ENCODE data around the gene SELENBP1.
"Not testable (repeated sequence)": the region's sequence is repeated elsewhere in the genome, so short reads cannot be mapped to it uniquely, and the experiment has no call there.

DNA sequence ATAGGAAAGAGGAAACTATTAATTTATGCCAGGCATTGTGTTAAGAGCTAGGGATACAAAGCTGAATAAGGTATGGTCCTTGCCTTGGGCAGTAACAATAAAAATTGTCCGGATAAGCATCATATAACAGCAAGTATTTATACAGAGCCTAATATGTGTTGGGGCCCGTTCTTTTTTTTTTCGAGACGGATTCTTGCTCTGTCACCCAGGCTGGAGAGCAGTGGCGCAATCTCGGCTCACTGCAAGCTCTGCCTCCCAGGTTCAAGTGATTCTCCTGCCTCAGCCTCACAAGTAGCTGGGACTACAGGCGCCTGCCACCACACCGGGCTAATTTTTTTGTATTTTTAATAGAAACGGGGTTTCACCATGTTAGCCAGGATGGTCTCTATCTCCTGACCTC lies 22.2 kb downstream of the SELENBP1 start:
- TF ChIP-seq MBD2 (IDR thresholded peaks at IDR 0.05; ENCODE audit: borderline replicate concordance, low read depth); ZNF224 (CRISPR knock-in tag; IDR thresholded peaks at IDR 0.05); GABPA (tag; conservative IDR thresholded peaks at IDR 0.05; ENCODE audit: low read depth); TEAD2 (tag; IDR thresholded peaks at IDR 0.05); SRSF7 (optimal IDR thresholded peaks at IDR 0.05; ENCODE audit: low read depth, low read length); FOXJ3 (CRISPR knock-in tag; IDR thresholded peaks at IDR 0.05); PHF20 (IDR thresholded peaks at IDR 0.05; ENCODE audit: partially characterized antibody); PHB (CRISPR knock-in tag; IDR thresholded peaks at IDR 0.05); POLR2AphosphoS5 (IDR thresholded peaks at IDR 0.05; ENCODE audit: control insufficient read depth, insufficient read depth, low read depth, low read length); HDAC2 (IDR thresholded peaks at IDR 0.05): not testable (repeated sequence)
- TF ChIP-seq, protein P1, sequence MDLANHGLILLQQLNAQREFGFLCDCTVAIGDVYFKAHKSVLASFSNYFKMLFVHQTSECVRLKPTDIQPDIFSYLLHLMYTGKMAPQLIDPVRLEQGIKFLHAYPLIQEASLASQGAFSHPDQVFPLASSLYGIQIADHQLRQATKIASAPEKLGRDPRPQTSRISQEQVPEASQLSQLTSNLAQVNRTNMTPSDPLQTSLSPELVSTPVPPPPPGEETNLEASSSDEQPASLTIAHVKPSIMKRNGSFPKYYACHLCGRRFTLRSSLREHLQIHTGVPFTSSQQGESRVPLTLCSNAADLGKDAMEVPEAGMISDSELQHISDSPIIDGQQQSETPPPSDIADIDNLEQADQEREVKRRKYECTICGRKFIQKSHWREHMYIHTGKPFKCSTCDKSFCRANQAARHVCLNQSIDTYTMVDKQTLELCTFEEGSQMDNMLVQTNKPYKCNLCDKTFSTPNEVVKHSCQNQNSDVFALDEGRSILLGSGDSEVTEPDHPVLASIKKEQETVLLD (IDR thresholded peaks at IDR 0.05): not testable (repeated sequence)
- TF ChIP-seq, protein P2, sequence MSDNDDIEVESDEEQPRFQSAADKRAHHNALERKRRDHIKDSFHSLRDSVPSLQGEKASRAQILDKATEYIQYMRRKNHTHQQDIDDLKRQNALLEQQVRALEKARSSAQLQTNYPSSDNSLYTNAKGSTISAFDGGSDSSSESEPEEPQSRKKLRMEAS (CRISPR knock-in tag; IDR thresholded peaks at IDR 0.05): not testable (repeated sequence)
- TF ChIP-seq, protein P3, sequence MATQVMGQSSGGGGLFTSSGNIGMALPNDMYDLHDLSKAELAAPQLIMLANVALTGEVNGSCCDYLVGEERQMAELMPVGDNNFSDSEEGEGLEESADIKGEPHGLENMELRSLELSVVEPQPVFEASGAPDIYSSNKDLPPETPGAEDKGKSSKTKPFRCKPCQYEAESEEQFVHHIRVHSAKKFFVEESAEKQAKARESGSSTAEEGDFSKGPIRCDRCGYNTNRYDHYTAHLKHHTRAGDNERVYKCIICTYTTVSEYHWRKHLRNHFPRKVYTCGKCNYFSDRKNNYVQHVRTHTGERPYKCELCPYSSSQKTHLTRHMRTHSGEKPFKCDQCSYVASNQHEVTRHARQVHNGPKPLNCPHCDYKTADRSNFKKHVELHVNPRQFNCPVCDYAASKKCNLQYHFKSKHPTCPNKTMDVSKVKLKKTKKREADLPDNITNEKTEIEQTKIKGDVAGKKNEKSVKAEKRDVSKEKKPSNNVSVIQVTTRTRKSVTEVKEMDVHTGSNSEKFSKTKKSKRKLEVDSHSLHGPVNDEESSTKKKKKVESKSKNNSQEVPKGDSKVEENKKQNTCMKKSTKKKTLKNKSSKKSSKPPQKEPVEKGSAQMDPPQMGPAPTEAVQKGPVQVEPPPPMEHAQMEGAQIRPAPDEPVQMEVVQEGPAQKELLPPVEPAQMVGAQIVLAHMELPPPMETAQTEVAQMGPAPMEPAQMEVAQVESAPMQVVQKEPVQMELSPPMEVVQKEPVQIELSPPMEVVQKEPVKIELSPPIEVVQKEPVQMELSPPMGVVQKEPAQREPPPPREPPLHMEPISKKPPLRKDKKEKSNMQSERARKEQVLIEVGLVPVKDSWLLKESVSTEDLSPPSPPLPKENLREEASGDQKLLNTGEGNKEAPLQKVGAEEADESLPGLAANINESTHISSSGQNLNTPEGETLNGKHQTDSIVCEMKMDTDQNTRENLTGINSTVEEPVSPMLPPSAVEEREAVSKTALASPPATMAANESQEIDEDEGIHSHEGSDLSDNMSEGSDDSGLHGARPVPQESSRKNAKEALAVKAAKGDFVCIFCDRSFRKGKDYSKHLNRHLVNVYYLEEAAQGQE (IDR thresholded peaks at IDR 0.05; ENCODE audit: borderline replicate concordance): not testable (repeated sequence)
- TF ChIP-seq, protein P3 (CRISPR knock-in tag; IDR thresholded peaks at IDR 0.05; ENCODE audit: low read depth): not testable (repeated sequence)
